ENCODE results near the gene C3AR1.
"Not testable (repeated sequence)": the region's sequence is repeated elsewhere in the genome, so short reads cannot be mapped to it uniquely, and the experiment has no call there.

Gene C3AR1

DNA sequence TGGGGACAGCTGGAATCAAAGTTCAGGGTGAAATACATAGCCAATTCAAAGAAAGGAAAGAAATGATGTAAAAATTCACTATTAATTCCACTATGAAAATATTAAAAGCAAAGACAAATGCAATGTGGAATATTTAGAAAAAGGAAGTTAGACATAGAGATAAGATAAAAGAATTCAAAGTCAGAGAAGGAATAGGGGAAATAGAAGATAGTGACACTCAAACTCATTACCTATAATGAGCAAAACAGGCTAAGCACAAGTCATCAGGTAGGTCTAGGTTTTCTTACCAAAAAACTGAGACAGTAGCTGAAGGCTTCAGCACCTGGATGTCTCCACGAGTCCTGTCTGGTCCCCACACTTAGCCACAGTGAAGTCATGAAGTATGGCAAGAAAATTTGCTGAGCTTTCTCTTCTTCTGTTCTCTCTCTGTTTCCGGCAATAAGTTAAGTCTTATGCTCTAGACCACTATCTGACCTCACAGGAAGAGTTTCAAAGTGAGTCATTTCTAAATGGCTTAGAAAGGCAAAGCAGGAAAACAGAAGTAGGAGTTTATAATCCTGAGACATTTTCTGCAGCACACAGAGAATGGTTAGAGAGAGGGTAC is at the start of gene C3AR1:
Gene C3AR1, minus strand, starts transcription at position 369 of the 604 bp plus-strand sequence. CDS start 6,174 bp downstream, outside the sequence.
- DNase-seq (ENCODE audit: low spot score): no peak

DNA sequence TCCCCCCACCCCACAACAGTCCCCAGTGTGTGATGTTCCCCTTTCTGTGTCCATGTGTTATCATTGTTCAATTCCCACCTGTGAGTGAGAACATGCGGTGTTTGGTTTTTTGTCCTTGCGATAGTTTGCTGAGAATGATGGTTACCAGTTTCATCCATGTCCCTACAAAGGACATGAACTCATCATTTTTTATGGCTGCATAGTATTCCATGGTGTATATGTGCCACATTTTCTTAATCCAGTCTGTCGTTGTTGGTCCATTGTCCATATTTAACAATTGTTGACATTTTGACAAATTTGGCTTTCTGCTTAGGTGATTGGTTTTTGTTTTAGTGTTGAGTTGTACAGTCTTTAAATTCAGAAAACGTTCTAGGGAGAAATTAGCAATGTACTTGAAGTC is 47.0 kb upstream of the C3AR1 start:
- not testable (repeated sequence) for DNase-seq (ENCODE audit: low spot score)

DNA sequence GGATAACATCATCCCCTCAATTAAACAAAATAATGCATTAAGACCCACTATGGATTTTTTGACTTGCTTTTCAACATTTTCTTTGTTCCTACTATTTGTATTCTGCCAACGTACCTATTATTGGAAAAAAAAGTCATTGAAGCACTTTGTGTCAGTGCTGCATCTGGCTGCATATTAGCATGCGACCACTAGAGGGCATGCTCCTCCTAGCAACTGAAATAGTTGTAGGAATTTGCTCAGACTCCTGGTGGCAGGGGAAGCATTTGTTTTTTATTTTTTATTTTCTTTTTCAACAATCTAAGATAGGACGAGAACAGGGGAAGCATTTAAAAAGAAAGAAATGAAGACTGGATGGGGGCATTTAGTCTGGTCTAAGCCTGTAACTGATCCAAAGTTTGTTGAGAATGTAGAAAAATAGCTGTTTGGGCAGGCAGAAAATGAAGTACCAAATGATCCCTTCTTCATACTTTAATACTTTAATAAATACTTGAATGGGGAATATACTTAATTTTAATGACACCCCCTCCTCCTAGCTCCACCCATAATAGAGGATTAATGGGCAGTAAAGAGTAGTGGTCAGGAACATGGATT is 42.7 kb upstream of the C3AR1 start:
- peak; percentile 67 for DNase-seq (ENCODE audit: low spot score)

DNA sequence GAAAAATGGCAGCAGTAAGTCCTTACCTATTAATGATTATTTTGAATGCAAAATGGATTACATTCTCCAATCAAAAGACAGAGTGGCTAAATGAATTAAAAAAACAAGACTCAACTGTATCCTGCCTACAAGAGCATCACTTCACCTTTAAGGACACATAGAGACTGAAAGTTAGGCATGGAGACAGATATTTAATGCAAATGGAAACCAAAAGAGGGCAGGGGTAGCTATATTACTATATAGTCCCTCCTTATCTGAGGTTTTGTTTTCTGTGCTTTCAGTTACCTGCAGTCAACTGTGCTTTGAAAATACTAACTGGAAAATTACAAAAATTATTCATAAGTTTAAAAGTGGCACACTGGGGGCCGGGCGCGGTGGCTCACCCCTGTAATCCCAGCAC is 33.1 kb upstream of the C3AR1 start:
- DNase-seq (ENCODE audit: low spot score): no peak

DNA sequence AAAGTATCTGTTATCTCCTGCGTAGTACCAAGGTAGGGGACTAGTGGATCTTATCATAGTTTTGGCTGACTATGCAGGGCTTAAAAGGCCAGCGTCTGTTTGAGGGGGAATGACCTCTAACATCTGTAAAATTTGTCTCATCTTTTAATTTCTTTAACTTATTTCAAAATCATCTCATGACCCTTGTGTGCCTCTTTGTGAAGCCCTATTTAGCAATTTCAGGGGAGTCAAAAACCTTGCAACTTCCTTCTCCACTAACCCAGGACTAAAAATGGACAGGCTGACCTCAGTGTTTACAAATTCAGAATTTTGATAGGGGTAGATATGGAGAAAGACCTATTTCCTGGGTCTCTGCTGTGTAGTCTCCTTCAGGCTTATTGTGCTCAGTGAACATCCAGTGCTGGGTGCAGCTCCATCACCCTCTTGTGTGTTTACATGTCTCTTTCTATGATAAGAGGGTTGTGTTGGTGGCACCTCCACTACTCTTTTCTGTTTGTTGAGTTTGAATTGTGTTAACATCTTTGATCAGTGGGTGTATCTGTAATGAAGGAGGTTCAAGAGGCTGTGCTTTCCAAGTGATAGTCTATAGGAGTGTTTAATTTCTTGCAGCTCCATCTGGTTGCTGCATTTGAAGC is 30.2 kb upstream of the C3AR1 start:
- DNase-seq (ENCODE audit: low spot score): no peak

DNA sequence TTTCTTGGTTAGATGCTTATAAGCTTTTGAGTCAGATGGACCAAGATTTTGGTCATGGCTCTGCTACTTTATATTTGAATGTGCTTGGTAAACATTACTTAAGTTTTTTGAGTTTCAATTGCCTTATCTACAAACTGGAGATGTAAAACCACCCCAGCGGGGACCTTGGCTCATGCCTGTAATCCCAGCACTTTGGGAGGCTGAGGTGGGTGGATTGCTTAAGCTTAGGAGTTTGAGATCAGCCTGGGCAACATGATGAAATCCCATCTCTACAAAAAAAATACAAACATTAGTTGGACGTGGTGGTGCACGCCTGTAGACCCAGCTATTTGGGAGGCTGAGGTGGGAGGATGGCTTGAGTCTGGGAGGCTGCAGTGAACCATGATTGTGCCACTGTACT is 27.1 kb upstream of the C3AR1 start:
- DNase-seq (ENCODE audit: low spot score): no peak

DNA sequence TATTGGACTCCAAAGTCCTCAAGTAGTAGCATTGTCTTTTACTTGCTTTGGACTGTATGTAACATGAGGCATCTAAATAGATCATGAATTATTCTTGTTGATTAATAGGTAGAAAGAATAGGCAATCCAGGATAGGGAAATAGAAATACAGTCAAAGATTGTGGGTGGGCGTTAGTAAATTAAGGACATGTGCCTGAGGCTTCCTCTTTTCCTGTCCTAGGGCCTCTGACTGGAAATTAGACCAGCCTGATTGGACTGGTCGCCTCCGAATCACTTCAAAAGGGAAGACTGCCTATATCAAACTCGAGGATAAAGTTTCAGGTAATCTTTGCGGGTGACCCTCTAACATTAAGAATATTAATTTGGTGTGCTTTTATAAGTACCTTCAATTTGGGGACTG is 23.6 kb upstream of the C3AR1 start:
- no peak for DNase-seq (ENCODE audit: low spot score)

DNA sequence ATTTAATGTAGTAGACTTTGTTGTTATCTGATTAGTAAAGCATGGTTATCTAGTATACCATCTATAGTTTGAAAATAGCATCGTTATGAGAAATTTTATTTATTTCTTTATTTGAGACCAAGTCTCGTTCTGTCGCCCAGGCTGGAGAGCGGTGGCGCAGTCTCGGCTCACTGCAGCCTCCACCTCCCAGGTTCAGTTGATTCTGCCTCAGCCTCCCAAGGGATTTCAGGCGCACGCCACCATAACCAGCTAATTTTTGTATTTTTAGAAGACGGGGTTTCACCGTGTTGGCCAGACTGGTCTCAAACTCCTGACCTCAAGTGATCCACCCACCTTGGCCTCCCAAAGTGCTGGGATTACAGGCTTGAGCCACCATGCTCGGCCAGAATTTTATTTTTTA is 23.1 kb upstream of the C3AR1 start:
- not testable (repeated sequence) for DNase-seq (ENCODE audit: low spot score)

DNA sequence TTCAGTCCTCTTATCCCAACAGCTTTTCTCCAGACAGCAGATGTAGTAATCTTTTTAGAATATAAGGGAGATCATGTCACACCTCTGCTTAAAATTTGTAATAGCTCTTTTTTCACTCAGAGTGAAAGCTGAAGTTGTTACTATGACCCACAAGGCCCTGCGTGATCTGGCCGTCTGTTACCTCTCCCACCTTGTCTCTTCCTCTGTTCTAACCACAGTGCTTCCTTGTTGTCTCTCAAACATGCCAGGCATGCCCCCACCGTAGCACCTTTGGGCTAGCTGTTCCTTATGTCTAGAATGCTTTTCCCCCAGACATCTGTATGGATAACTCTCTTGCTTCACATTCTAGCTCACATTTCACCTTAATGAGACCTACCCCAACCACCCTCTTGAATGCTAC is 22.4 kb upstream of the C3AR1 start:
- peak; percentile 53 for DNase-seq (ENCODE audit: low spot score)

DNA sequence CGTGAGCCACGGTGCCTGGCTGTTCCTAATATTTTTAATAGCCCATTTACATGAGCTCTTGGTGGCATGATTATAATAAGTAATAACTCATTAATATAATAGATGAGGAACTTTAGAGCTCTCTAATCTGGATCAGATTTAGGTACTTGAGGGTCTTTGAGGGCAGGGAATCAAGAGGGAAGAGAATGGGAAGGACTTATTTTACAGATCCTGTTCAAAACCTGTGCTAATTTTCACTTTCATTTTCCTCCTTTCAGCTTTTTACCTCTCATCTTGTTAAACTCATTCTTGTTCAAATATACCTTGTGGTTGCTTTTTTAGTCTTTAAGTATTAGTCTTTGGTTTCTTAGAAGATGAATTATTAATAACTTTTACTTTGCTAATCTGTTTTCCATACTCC is 21.5 kb upstream of the C3AR1 start:
- no peak for DNase-seq (ENCODE audit: low spot score)

DNA sequence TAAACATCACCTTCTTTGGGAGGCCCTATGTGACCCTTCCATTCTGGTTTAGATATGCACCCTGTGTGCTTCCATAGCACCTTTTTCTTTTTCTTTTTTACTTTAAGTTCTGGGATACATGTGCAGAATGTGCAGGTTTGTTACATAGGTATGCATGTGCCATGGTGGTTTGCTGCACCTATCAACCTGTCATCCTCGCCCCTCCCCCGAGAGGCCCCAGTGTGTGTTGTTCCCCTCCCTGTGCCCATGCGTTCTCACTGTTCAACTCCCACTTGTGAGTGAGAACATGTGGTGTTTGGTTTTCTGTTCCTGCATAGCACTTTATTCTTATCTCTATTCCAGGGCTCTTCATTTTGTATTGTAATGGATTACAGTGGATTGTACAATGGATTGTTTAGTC is 18.2 kb upstream of the C3AR1 start:
- not testable (repeated sequence) for DNase-seq (ENCODE audit: low spot score)

DNA sequence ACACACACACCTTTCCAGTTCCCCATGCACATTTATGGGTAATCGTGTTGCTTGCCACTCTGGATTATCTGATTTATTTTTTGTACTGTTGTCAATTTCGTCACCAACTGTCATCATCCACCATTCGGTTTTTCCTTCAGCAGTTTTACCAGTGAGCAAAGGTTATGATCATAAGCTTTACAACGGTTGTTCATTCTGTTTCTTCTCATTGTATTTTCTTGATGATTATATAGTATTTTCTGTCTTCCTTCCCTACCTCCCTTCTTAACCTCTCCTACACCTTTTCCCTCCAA is 16.6 kb upstream of the C3AR1 start:
- no peak for DNase-seq (ENCODE audit: low spot score)

DNA sequence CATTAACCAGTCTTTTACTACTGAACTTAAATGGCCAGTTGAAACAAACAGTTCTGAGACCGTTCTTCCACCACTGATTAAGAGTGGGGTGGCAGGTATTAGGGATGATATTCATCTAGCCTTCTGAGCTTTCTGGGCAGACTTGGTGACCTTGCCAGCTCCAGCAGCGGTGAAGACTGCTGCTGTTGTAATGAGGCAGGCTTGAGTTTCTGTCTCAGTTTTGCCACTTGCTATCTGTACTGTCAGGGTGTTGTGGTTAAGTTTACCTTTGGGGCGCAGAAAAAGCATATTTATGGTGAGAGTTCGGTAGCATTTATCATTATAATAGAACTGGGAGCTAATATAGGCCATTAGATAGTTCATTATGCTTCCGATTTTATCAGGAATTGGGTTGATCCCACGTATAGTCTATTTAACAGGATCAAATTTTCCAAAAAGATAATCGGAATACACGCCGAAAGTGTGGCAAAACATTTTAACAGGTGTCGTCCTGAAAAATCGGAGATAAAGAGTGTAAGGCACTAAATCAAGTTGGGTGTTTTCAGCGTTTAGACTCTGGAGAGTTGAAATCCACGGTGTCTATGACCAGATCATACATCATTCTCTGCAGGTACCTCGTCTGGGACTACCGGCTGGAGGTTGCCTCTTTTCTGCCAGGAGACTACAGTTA is 15.2 kb upstream of the C3AR1 start:
- no peak for DNase-seq (ENCODE audit: low spot score)

DNA sequence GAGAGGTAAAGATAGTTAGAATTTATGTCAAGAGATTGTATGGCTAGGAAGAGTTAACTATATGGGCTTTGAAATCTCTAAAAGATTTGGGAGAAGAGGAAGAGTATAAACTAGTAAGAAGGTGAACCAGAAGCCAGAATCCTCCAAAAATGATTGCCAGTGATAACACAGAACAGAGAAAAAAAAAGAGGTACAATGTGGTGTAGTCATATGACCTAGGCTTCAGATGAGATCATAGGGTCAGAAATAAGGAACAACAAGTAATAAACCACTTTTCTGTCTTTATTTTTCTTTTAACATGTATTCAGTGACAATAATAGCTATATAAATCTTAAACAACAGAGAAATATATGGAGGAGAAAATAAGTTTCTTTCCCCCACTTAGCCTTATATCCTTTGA is 14.0 kb upstream of the C3AR1 start:
- no peak for DNase-seq (ENCODE audit: low spot score)

DNA sequence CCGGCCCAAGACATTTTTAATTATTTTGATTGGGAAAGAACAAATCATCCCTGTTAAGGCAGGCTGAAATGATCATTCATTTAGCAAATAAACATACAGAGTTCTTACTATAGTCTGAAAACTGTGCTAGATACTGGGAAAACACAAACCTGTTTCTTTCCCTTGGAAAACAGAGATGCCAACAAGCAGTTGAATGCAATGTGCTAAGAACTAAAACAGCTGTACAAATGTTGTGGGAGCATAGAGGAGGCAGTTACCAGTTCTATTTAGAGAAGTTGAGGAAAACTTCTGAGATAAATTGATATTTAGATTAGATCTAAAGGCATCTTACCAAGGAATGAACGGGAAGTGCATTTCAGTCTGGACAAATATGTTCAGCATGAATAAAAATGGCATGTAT is 12.8 kb upstream of the C3AR1 start:
- DNase-seq (ENCODE audit: low spot score): no peak

DNA sequence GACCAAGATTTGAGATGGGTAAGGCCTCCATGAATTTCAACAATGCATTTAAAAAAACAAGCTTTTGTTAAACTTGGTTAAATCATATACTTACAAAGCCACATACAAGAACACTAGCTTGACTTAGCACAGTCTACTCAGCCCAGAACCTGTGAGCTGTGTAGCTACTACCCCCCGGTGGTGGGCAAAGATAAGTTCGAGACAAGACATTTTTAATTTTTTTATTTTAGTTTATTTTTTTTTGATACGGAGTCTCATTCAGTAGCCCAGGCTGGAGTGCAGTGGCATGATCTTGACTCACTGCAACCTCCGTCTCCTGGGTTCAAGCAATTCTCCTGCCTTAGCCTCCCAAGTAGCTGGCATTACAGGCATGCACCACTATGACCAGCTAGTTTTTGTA is 12.2 kb upstream of the C3AR1 start:
- peak; percentile 60 for DNase-seq (ENCODE audit: low spot score)

DNA sequence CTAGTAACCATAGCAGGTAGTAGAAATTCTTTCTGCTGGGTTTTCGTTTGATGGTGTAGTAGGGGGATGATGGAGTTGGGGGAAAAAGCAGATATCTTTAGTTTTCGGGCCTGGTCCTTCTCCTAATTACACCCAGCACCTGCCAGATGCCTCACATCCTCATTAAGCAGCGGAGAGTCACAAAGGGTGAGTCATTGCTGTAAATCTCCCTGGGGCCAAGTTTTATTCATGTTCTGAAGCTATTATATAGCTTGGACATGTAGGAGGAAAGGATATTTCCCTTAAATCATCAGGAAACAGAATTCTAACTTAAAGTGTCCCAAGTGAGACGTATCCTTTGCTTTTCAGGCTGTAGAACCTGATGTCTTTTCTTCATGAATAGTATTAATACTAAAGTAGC is 11.0 kb upstream of the C3AR1 start:
- no peak for DNase-seq (ENCODE audit: low spot score)

DNA sequence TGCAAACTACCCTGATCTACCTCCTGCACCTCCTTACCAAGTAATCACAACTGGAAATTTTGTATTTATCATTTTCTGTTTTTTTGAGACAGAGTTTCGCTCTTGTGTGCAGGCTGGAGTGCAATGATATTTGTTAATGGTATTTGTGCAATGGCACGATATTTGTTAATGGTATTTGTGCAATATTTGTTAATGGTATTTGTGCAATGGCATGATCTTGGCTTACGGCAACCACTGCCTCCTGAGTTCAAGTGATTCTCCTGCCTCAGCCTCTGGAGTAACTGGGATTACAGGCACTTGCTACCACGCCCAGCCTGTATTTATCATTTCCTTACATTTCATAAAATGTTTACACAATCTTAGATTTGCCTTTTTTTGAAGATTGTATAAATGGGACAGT is 10.2 kb upstream of the C3AR1 start:
- no peak for DNase-seq (ENCODE audit: low spot score)

DNA sequence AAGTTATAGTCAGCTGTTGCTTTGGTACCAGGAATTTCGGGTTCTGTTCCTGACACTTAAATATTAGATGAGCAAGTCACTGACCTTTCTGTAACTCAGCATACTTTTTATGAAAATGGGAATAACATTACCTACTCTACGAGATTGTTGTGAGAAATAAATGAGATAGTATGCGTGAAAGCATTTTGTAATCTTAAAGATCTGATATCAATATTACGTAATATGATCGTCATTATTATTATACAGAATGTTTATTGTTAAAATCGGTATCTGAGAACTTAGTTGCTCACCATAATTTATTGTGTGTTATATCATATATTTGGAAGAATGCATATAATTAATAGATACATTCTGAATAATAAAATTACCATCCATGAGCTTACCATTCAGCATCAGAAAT is 9.8 kb upstream of the C3AR1 start:
- DNase-seq (ENCODE audit: low spot score): no peak

DNA sequence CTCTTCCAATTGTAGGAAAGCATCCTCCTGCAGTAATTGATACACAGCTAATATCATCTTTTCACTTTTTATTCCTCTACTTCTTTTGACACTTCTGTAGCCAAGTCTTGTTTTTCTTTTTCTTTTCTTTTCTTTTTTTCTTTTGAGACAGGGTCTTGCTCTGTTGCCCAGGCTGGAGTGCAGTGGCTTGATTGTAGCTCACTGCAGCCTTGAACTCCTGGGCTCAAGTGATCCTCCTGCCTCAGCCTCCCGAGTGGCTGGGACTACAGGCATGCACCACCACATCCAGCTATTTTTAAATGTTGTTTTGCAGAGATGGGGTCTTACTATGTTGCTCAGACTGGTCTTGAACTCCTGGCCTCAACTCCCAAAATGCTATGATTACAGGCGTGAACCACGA is 5.7 kb upstream of the C3AR1 start:
- not testable (repeated sequence) for DNase-seq (ENCODE audit: low spot score)

DNA sequence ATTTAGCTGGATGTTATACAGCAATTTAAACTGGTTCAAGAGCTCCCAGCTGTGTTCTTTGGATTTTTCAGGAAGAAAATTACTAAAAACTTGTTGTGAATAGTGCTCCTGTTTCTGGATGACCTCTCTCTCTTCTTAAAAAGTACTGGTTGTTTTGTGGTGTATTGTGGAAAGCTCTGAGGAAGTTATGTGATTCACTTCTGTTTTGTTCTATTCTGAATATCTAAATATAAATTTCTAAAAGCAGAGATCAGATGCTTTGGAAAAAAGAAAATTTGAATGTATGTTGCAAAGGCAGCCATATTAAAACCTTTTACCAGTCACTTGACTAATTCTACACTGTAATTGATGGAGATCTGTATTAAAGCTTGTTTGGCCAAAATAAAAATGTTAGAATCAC is 3.4 kb upstream of the C3AR1 start:
- DNase-seq (ENCODE audit: low spot score): no peak

DNA sequence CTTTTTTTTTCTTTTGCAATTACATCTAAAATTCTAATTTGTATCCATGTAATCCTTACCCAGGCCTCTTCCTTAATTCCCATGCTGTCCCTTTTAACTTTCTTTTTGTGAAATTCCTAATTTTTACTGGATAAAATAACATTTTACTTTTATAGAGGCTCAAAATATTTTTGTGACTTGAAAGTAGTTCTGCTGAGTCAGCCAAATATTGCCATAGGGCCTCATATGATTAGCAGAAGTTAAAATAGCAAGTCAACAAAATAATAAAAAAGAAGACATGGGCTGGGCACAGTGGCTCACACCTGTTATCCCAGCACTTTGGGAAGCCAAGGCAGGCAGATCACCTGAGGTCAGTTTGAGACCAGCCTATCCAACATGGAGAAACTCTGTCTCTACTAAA is 2.0 kb downstream of the C3AR1 start:
- DNase-seq (ENCODE audit: low spot score): no peak

DNA sequence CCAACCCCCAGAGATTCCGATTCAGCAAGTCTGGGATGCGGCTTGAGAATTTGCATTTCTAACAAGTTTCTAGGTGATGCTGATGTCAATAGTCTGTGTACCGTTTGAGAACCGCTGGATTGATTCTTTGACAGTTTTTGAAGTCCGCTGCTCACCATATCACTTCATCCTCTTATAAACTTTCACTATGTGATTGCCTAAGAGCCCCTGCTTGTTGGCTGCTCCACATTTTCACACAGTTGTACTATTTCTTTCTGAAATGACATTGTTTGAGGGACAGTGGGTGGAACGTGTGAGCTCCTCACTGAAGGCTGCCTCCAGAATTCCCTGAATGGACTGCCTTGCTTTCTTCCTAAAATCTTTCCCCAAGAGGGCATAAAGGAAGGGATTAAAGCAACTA is 7.7 kb downstream of the C3AR1 start:
- DNase-seq (ENCODE audit: low spot score): no peak

DNA sequence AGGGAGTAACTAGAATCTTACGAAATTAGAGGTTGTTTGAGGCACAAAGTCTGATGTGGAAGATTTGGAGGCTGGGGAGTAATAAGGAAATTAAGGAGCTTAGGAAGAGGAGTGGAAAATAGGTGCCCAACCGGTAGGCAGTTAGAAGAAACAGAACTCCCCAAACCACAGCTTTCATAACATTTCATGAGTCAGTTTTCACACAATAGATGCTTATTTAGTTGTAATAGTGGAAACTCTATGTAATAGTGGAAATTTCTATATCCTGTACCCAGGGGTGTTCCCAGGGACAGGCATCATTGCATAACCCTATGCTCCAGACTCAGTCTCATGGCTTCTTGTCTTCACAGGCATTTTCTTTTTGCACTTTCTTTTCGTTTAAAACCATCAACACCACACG is 8.3 kb downstream of the C3AR1 start:
- no peak for DNase-seq (ENCODE audit: low spot score)

Measured in D341Med (cell line).